Fibroblast of the conjunctiva (primary cell): ENCODE measurements around the gene PHLDB1.

ENCODE experiments used
- DNase-seq: peaks from one replicate; pipeline ENCODE4 v3.0.0-alpha.2; 2010; ENCODE audit warnings: low read depth

Gene PHLDB1

GRCh38 chr11:118640332-118641154, 33.1 kb downstream of the PHLDB1 start:
- no peak for DNase-seq

- DNase-seq: no peak
Measured at GRCh38 chr11:118641397-118642019, 34.1 kb downstream of the PHLDB1 start.

GRCh38 chr11:118643142-118643994, 36.0 kb downstream of the PHLDB1 start:
- DNase-seq: no peak

GRCh38 chr11:118643995-118644345, 36.6 kb downstream of the PHLDB1 start:
- DNase-seq: no peak

- DNase-seq: no peak
Measured at GRCh38 chr11:118644496-118644895, 37.1 kb downstream of the PHLDB1 start.

GRCh38 chr11:118645066-118645715, 37.8 kb downstream of the PHLDB1 start:
- DNase-seq: no peak

GRCh38 chr11:118646393-118646792, 39.0 kb downstream of the PHLDB1 start:
- no peak for DNase-seq

GRCh38 chr11:118648291-118648690, 40.9 kb downstream of the PHLDB1 start:
- DNase-seq: no peak

- DNase-seq: no peak
Measured at GRCh38 chr11:118649941-118650340, 42.5 kb downstream of the PHLDB1 start.

GRCh38 chr11:118650366-118650765, 43.0 kb downstream of the PHLDB1 start:
- no peak for DNase-seq

GRCh38 chr11:118651820-118652219, 44.4 kb downstream of the PHLDB1 start:
- no peak for DNase-seq

- no peak for DNase-seq
Measured at GRCh38 chr11:118652681-118653181, 45.3 kb downstream of the PHLDB1 start.

- no peak for DNase-seq
Measured at GRCh38 chr11:118653684-118654390, 46.4 kb downstream of the PHLDB1 start.

- no peak for DNase-seq
Measured at GRCh38 chr11:118655486-118656190, 48.2 kb downstream of the PHLDB1 start.

GRCh38 chr11:118656563-118657165, 49.2 kb downstream of the PHLDB1 start:
- no peak for DNase-seq

- DNase-seq: no peak
Measured at GRCh38 chr11:118657238-118657637, 49.8 kb downstream of the PHLDB1 start.

- DNase-seq: no peak
Measured at GRCh38 chr11:118657709-118658428, 50.5 kb downstream of the PHLDB1 start.

GRCh38 chr11:118658429-118659313, 51.3 kb downstream of the PHLDB1 start:
- DNase-seq: no peak
